Activated naive CD4-positive, alpha-beta T cell treated with anti-CD3 and anti-CD28 coated beads for 36 hours (primary cell): ENCODE results near the gene TROAP. TPM values are rescaled to one million over a fixed set of nuclear protein-coding genes. Genes with fewer than 3 reads are reported as not detected.
"Not testable (repeated sequence)": the region's sequence is repeated elsewhere in the genome, so short reads cannot be mapped to it uniquely, and the experiment has no call there.

Experiments used
- CTCF ChIA-PET: fragments of 350-600 bp; sonication (Branson Sonifier 250); formaldehyde crosslinking; loops from one replicate; lab custom pipeline; 2021; ENCODE audit warnings: antibody characterized with exemption; lab: Charles Lee
- DNase-seq: peaks from one replicate; pipeline ENCODE4 v3.0.0-alpha.2; 2020
- H3K27ac Mint-ChIP-seq: one replicate; pipeline ENCODE4 v1.8.0; 2021; ENCODE audit warnings: mild to moderate bottlenecking, mixed read lengths
- H3K27me3 Mint-ChIP-seq: one replicate; pipeline ENCODE4 v1.8.0; 2021; ENCODE audit warnings: low read depth, mixed read lengths
- H3K36me3 Mint-ChIP-seq: one replicate; pipeline ENCODE4 v1.8.0; 2021; ENCODE audit warnings: low read depth, mixed read lengths
- H3K4me1 Mint-ChIP-seq: one replicate; pipeline ENCODE4 v1.8.0; 2021; ENCODE audit warnings: low read depth, mixed read lengths
- H3K4me3 Mint-ChIP-seq: one replicate; pipeline ENCODE4 v1.8.0; 2021; ENCODE audit warnings: mild to moderate bottlenecking, moderate library complexity, mixed read lengths
- H3K9me3 Mint-ChIP-seq: one replicate; pipeline ENCODE4 v1.8.0; 2021; ENCODE audit warnings: mixed read lengths
- intact Hi-C: fragments of 100-400 bp; cut with micrococcal nuclease; formaldehyde crosslinking; loops from one replicate; pipeline ENCODE4 v1.15.1; 2023
- total RNA-seq, 2 experiments: library from RNA; stranded (reverse); gene quantifications; one replicate each; pipeline ENCODE4 v1.2.3, GENCODE V29; 2021

The TROAP gene
- total RNA-seq, 2 experiments from 2014 or later, result 67.4 to 68.8 TPM

- CTCF ChIA-PET, result interaction anchor here (0.6 to 14.1 kb wide), 22 partner anchors 9 to 478 kb away, joined by 3 to 153 read pairs (median 6); partner anchors contain the start of genes C1QL4, DNAJC22, SPATS2 and TROAP
- Mint-ChIP-seq H3K4me3 (peak overlapping the region; percentile 50), H3K36me3 (no peaks in the 10 kb centered on the region), H3K4me1 (peaks cover 12% of the 10 kb centered on the region), H3K27me3 (peaks cover 54% of the 10 kb centered on the region), H3K9me3 (no peaks in the 10 kb centered on the region), H3K27ac (no peak overlapping the region)
- peak; percentile 70 for DNase-seq
- intact Hi-C loops, result loop anchor here (2.0 kb wide), 1 partner anchor 31 kb away; the partner anchor contains the start of gene TUBA1C
Measured at GRCh38 chr12:49296034-49296835, 26.8 kb upstream of the TROAP start.

DNA sequence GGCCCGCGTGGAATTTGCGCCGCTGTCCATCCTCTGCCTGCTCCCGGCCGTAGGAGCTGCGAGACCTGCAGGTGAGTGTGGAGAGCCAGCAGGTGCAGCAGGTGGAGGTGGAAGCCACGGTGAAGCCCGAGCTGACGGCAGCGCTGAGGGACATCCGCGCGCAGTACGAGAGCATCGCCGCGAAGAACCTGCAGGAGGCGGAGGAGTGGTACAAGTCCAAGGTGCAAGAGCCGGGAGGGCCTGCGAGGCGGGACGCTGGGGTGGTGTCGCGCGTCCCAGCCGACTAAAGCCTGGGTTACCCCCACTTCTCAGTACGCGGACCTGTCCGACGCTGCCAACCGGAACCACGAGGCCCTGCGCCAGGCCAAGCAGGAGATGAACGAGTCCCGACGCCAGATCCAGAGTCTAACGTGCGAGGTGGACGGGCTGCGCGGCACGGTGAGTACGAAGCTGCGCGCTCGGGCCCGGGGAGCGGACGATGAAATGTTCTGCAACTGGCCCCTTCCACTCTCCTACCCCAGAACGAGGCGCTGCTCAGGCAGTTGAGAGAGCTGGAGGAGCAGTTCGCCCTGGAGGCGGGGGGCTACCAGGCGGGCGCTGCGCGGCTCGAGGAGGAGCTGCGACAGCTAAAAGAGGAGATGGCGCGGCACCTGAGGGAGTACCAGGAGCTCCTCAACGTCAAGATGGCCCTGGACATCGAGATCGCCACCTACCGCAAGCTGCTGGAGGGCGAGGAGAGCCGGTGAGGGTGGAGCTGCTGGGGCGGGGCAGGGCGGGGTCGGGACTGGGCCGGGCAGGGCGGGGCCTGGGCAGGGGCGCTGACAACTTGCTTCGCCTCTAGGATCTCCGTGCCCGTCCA, 26.0 kb upstream of the TROAP start:
- DNase-seq, result peak; percentile 53
- Mint-ChIP-seq H3K9me3 (no peaks in the 10 kb centered on the region), H3K27ac (no peak overlapping the region), H3K4me3 (peak overlapping the region; percentile 50), H3K36me3 (no peaks in the 10 kb centered on the region), H3K27me3 (peaks cover 56% of the 10 kb centered on the region), H3K4me1 (peaks cover 16% of the 10 kb centered on the region)
- CTCF ChIA-PET, result interaction anchor here (0.8 to 14.1 kb wide), 22 partner anchors 8 to 305 kb away, joined by 3 to 153 read pairs (median 4); partner anchors contain the start of genes C1QL4, DNAJC22, SPATS2 and TROAP
- intact Hi-C loops, result loop anchor here (1.0 to 2.0 kb wide), 2 partner anchors 32 to 40 kb away; partner anchors contain the start of genes C1QL4 and TUBA1C

- peaks cover 58% of the 10 kb centered on the region for H3K27me3 Mint-ChIP-seq
- intact Hi-C loops, result loop anchor here (1.0 to 2.0 kb wide), 4 partner anchors 26 to 45 kb away; partner anchors contain the start of genes C1QL4, TROAP and TUBA1C
- peak overlapping the region; percentile 14 for H3K4me3 Mint-ChIP-seq
- no peaks in the 10 kb centered on the region for H3K36me3 Mint-ChIP-seq
- H3K27ac Mint-ChIP-seq, result no peak overlapping the region
- no peak for DNase-seq
- CTCF ChIA-PET, result interaction anchor here (0.8 to 14.1 kb wide), 21 partner anchors 9 to 305 kb away, joined by 3 to 153 read pairs (median 4); partner anchors contain the start of genes C1QL4, DNAJC22, SPATS2 and TROAP
- peaks cover 16% of the 10 kb centered on the region for H3K4me1 Mint-ChIP-seq
- H3K9me3 Mint-ChIP-seq, result no peaks in the 10 kb centered on the region
Measured at GRCh38 chr12:49297695-49298060, 25.4 kb upstream of the TROAP start.

GRCh38 chr12:49298160-49298559, 24.9 kb upstream of the TROAP start:
- peak; percentile 55 for DNase-seq
- intact Hi-C loops, result loop anchor here (1.0 kb wide), 2 partner anchors 25 to 44 kb away; partner anchors contain the start of gene TROAP
- Mint-ChIP-seq H3K4me3 (no peak overlapping the region), H3K36me3 (no peaks in the 10 kb centered on the region), H3K27ac (no peak overlapping the region), H3K4me1 (peaks cover 16% of the 10 kb centered on the region), H3K27me3 (peaks cover 62% of the 10 kb centered on the region), H3K9me3 (no peaks in the 10 kb centered on the region)
- CTCF ChIA-PET, result interaction anchor here (0.6 to 14.1 kb wide), 5 partner anchors 40 to 560 kb away, joined by 3 to 153 read pairs (median 4); partner anchors contain the start of genes C1QL4 and SPATS2

DNA sequence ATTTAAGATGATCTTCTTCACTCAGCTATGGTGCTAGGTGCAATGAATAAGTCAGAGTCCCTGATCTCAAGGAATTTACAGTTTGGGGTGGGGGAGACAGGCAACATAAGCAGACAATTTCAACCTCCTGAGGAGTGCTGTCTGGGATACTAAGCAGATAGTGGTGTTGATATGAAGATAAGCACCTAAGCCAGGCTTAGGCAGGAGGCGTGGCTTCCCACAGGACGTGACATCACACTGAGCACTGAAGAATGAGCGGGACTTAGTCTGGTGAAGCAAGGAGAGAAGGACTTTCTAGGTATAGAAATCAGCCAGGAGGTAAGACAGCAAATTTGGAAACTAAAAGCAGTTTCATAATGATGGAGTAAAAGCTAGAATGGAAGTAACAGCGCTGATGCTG, 21.3 kb upstream of the TROAP start:
- intact Hi-C loops, result no loop called here
- DNase-seq, result peak; percentile 69
- peaks cover 10% of the 10 kb centered on the region for H3K4me1 Mint-ChIP-seq
- no peaks in the 10 kb centered on the region for H3K36me3 Mint-ChIP-seq
- CTCF ChIA-PET, result interaction anchor here (0.5 to 3.7 kb wide), 6 partner anchors 13 to 350 kb away, joined by 3 to 14 read pairs (median 4); partner anchors contain the start of gene DNAJC22
- H3K27ac Mint-ChIP-seq, result no peak overlapping the region
- H3K9me3 Mint-ChIP-seq, result no peaks in the 10 kb centered on the region
- H3K27me3 Mint-ChIP-seq, result peaks cover 37% of the 10 kb centered on the region
- no peak overlapping the region for H3K4me3 Mint-ChIP-seq

DNA sequence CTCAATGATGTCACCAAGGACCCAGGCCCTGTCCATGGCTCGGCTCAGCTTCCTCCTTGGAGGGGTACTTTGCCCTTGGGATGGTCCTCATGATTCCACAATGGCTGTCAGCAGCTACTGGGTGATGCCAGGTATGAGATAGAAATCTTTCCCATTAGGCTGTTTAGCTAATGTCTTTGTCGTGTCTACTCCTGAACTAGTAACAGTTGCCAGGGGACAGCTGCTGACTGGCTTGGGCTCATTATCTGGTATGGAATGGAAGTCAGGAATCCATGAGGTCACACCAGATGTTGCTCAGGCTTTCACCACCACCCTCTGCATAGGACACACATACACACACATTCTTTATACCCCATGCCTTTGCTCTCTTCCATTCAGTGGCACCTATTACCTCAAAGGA, 18.9 kb upstream of the TROAP start:
- Mint-ChIP-seq H3K4me1 (peaks cover 4% of the 10 kb centered on the region), H3K4me3 (no peak overlapping the region), H3K27me3 (peaks cover 21% of the 10 kb centered on the region), H3K27ac (no peak overlapping the region), H3K9me3 (no peaks in the 10 kb centered on the region), H3K36me3 (no peaks in the 10 kb centered on the region)
- CTCF ChIA-PET, result interaction anchor here (1.6 to 3.7 kb wide), 3 partner anchors 9 to 38 kb away, joined by 7 to 15 read pairs (median 14); partner anchors contain the start of gene PRPH
- intact Hi-C loops, result no loop called here
- DNase-seq, result no peak

DNA sequence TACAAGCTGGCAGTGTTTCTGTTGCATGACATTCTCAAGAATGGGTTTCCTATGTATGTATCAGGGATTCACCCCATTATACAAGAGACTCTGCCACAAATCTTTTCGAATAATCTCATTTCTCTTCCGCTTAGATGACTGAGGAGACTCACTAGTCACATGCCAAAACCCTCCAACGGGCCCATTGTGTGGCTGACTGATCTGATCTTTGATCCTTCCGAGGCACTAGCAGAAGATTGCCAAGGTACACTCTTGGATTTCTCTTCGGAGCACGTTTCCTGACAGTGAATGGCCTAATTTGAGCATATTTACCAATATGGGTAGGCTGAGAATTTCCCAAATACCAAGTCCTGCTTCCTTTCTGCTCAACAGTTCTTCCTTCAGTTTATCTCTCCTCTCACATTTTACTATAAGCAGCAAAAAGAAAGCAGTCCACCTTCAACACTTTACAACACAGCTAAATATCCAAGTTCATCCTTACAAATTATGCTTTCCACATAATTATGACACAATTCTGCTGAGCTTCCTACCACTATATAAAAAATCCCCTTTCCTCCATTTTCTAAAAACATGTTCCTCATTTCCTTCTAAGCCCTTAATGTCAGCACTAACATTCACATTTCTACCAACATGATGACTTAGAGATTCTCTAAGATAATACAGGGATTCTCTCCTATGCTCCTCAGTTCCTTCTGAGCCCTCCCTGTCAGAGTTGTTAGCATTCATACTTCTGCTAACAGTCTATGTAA, 17.1 kb upstream of the TROAP start:
- H3K4me1 Mint-ChIP-seq, result peaks cover 4% of the 10 kb centered on the region
- peaks cover 24% of the 10 kb centered on the region for H3K27me3 Mint-ChIP-seq
- H3K9me3 Mint-ChIP-seq, result no peaks in the 10 kb centered on the region
- intact Hi-C loops, result no loop called here
- no peak overlapping the region for H3K4me3 Mint-ChIP-seq
- no peaks in the 10 kb centered on the region for H3K36me3 Mint-ChIP-seq
- no peak overlapping the region for H3K27ac Mint-ChIP-seq
- CTCF ChIA-PET, result interaction anchor here (1.0 to 3.6 kb wide), 4 partner anchors 9 to 17 kb away, joined by 3 to 15 read pairs (median 4); partner anchors contain the start of gene PRPH
- DNase-seq, result no peak

DNA sequence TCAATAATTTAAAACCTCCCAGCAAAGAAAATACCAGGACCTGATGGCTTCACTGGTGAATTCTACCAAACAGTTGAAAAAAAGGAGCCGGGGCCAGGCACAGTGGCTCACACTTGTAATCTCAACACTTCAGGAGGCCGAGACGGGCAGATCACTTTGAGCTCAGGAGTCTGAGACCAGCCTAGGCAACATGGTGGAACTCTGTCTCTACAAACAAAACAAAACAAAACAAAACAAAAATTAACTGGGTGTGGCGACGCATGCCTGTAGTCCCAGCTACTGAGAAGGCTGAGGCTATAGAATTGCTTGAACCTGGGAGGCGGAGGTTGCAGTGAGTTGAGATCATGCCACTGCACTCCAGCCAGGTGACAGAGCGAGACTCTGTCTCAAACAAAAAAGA, 13.7 kb upstream of the TROAP start:
- H3K36me3 Mint-ChIP-seq, result no peaks in the 10 kb centered on the region
- no peak overlapping the region for H3K27ac Mint-ChIP-seq
- intact Hi-C loops, result no loop called here
- no peak for DNase-seq
- H3K4me1 Mint-ChIP-seq, result no peaks in the 10 kb centered on the region
- no peak overlapping the region for H3K4me3 Mint-ChIP-seq
- CTCF ChIA-PET, result no interaction called here
- H3K27me3 Mint-ChIP-seq, result peaks cover 11% of the 10 kb centered on the region
- H3K9me3 Mint-ChIP-seq, result no peaks in the 10 kb centered on the region

DNA sequence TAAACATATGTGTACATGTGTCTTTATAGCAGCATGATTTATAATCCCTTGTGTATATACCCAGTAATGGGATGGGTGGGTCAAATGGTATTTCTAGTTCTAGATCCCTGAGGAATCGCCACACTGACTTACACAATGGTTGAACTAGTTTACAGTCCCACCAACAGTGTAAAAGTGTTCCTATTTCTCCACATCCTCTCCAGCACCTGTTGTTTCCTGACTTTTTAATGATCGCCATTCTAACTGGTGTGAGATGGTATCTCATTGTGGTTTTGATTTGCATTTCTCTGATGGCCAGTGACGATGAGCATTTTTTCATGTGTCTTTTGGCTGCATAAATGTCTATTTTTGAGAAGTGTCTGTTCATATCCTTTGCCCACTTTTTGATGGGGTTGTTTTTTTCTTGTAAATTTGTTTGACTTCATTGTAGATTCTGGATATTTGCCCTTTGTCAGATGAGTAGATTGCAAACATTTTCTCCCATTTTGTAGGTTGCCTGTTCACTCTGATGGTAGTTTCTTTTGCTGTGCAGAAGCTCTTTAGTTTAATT, 12.5 kb upstream of the TROAP start:
- CTCF ChIA-PET, result not testable (repeated sequence)

DNA sequence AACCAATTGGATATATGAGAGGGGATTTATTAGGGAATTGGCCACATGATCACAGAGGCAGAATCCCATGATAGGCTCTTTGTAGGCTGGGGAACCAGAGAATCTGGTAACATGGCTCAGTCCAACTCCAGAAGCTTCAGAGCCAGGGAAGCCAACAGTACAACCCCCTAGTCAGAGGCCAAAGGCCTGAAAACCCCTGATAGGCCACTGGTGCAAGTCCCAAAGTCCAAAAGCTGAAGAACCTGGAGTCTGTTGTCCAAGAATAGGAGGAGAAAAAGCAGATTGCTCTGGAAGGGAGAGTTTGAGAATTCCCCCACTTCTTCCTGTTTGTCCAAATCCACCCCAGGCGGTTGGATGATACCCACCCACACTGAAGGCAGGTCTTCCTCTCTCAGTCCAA, 8.2 kb upstream of the TROAP start:
- Mint-ChIP-seq H3K27ac (no peak overlapping the region), H3K4me3 (no peak overlapping the region), H3K9me3 (no peaks in the 10 kb centered on the region), H3K36me3 (no peaks in the 10 kb centered on the region), H3K27me3 (peaks cover 2% of the 10 kb centered on the region), H3K4me1 (no peaks in the 10 kb centered on the region)
- CTCF ChIA-PET, result no interaction called here
- intact Hi-C loops, result no loop called here
- no peak for DNase-seq

More for the DNA sequence above, 12.5 kb upstream of the TROAP start:
- H3K4me1 Mint-ChIP-seq, H3K27ac Mint-ChIP-seq, intact Hi-C loops, DNase-seq, H3K4me3 Mint-ChIP-seq, H3K9me3 Mint-ChIP-seq, H3K36me3 Mint-ChIP-seq: not testable (repeated sequence)
- H3K27me3 Mint-ChIP-seq, result peaks cover 11% of the 10 kb centered on the region

DNA sequence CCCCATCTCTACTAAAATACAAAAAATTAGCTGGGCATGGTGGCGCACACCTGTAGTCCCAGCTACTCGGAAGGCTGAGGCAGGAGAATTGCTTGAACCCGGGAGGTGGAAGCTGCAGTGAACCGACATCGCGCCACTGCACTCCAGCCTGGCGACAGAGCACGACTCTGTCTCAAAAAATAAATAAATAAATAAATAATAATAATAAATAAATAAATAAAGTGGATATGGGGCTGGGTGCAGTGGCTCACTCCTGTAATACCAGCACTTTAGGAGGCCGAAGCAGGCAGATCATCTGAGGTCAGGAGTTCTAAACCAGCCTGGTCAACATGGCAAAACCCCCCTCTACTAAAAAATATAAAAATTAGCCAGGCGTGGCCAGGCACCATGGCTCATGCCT, 5.9 kb upstream of the TROAP start:
- H3K27me3 Mint-ChIP-seq, DNase-seq, H3K4me3 Mint-ChIP-seq, H3K27ac Mint-ChIP-seq, H3K36me3 Mint-ChIP-seq, H3K9me3 Mint-ChIP-seq, intact Hi-C loops: not testable (repeated sequence)
- peaks cover 13% of the 10 kb centered on the region for H3K4me1 Mint-ChIP-seq
- CTCF ChIA-PET, result interaction anchor here (1.0 to 1.4 kb wide), 2 partner anchors 22 to 25 kb away, joined by 4 to 6 read pairs; partner anchors contain the start of gene PRPH
